HG03460 (cell line): ENCODE results near the gene ZNF487.
"Not testable (repeated sequence)": the region's sequence is repeated elsewhere in the genome, so short reads cannot be mapped to it uniquely, and the experiment has no call there.

ENCODE experiments used
- ATAC-seq: cut with Tn5 transposase; IDR thresholded peaks from one replicate; pipeline ENCODE4 v1.9.1; 2021; ENCODE audit not compliant: unreplicated experiment

Gene ZNF487

DNA sequence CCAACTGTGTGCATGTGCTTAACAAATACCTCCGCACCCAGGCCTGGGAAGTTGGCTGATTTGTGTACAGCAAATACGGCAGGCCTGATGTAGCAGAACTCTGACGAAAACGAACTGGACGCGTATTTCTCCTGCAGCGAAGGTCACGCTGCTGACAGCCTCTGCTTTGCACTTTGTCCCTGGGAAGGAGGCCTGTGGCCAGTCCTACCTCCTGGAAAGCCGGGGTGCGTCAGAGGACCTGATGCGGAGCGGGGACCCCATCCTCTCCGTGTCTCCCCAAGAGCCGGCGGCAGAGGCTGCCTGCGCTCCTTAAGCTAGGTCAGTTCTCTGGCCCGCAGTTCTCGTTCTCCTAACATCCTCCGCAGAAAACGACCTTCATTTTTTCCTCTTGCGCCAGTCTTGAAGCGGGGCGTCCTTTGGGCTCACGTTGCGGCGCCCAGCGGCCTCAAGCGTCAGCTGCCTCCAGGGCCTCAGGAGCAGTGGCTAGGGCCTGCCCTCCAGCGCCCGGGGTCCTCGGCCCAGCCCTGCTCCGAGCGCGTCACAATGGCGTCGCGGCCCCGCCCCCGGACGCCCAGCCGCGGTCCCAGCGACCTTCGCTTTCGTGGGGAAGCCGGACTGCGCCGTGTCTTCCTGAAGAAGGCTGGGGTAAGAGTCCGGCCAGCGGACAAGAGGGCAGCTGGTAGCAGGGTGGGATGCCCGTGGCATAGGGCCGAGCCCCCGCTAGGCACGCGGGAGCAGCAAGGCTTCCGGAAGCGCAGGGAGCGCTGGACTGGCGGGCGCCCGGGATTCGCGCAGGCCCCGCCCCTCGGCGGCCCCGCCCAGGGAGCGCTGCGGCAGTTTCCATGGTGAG, at the start of gene ZNF487:
Gene ZNF487, plus strand, starts transcription at position 821 of the 850 bp plus-strand sequence. CDS start 38,703 bp downstream, outside the sequence.
- peak; percentile 94 for ATAC-seq

GRCh38 chr10:43387678-43388032, 49.3 kb upstream of the ZNF487 start:
- ATAC-seq = no peak

DNA sequence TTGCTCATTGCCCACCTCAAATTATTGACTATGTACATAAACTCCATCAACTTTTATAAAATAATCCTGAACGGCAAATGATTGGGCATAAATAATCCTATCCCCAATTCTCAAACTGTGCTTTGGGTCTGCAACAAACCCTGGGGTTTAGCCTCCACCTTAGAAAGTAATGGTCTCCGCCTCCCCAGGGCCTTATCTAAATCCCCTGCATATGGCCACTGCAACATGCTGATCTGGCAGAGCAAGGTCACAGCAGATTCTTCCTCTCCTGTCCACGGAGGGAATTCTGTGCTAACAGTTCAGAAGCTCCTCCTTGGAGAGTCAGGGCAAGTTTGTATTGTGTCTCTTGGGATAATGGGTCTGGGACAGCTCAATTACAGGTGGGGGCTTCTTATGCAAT, 47.0 kb upstream of the ZNF487 start:
- ATAC-seq = no peak

GRCh38 chr10:43390333-43390732, 46.6 kb upstream of the ZNF487 start:
- no peak for ATAC-seq

DNA sequence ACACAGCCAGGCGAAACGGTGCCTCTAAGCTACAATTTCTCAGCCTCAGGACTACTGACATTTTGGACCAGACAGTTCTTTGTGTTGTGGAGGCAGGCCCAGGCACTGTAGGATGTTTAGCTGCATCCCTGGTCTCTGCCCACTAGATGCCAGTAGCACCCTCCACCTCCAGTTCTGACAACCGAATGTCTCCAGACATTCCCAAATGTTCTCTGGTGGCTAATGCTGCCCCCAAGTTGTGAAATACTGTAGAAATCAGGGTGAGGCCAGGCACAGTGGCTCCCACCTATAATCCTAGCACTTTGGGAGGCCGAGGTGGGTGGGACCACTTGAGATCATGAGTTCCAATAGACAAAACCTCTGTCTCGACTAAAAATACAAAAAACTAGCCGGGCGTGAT, 46.2 kb upstream of the ZNF487 start:
- ATAC-seq = no peak

GRCh38 chr10:43391496-43391895, 45.4 kb upstream of the ZNF487 start:
- no peak for ATAC-seq

DNA sequence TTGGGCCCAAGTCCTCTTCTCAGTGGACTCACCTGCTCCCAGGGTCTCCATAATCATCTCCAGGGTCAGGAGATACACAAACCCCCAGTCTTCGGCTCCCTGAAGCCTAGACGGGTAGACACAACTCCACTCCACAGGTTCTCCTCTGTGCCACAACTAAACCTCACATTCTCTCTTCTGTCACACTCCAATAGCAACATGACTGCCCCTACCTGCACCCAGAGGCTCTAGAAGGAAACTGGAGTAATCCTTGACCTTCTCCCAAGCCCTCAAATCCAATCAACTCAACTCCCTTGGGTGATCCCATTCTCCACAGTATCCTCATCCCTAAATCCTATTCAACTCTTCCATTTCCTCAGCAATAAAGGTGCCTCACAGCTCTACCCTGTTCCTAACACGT, 44.2 kb upstream of the ZNF487 start:
- ATAC-seq = no peak

- ATAC-seq = not testable (repeated sequence)
Observed at GRCh38 chr10:43393186-43393585, 43.7 kb upstream of the ZNF487 start.

GRCh38 chr10:43393606-43394360, 43.1 kb upstream of the ZNF487 start:
- no peak for ATAC-seq

GRCh38 chr10:43394868-43395267, 42.0 kb upstream of the ZNF487 start:
- no peak for ATAC-seq

DNA sequence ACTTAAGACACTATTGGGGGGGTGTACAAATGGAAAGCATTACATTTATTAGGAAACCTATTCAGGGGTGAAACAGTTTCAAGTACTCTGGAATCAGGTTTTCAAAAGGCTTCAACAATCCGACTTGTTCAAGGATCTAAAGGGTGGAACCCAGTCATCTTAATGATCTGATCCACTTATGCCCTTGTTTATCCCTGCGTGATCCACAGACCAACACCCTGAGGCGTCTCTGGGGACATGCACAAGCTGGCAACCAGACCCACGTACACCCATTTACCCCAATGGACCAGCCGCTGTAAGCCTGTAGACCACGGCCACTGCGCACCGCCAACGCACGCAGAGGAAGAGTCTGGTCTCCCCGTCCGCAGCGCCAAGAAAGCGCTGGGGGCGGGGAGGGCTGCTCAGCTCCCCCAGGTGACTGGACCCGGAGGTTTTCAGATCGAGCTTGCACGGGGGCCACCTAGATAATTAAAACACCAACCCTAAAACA, 41.3 kb upstream of the ZNF487 start:
- ATAC-seq = no peak

- peak; percentile 53 for ATAC-seq
Observed at GRCh38 chr10:43396061-43396927, 40.6 kb upstream of the ZNF487 start.

DNA sequence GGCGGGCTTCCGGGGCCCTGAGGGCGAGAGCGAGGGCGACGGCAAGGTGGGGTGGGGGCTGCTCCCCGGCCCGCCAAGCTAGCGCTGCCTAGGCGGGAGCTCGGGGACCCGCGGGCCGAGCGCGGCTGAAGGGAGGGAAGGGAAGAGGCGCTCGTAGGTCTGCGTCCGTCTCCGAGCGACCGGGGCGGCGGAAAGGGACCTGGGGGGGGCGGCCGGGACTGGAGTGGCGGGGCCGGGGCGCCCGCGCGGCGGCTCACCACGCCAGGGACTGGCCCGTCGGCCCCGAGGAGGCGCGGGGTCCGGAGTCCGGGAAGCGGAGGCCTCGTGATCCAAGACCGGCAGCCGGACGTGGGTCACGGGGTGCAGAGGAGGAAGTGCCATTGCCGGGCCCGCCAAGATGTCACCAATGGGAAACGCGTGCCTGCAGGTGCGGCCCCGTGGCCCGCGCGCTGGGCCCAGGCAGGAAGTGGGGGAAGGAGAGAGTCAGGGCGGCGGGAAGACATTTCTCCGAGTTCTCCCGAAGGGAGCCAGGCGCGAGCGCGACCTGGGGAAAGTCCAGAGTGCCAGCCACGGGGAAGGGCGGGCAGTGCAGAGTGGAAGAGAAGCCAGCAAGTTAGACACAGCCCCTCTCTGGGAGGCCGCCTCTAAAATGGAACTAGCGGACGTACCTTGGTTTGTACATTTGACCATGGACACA, 39.8 kb upstream of the ZNF487 start:
- peak; percentile 79 for ATAC-seq

- no peak for ATAC-seq
Observed at GRCh38 chr10:43398939-43399319, 38.0 kb upstream of the ZNF487 start.

DNA sequence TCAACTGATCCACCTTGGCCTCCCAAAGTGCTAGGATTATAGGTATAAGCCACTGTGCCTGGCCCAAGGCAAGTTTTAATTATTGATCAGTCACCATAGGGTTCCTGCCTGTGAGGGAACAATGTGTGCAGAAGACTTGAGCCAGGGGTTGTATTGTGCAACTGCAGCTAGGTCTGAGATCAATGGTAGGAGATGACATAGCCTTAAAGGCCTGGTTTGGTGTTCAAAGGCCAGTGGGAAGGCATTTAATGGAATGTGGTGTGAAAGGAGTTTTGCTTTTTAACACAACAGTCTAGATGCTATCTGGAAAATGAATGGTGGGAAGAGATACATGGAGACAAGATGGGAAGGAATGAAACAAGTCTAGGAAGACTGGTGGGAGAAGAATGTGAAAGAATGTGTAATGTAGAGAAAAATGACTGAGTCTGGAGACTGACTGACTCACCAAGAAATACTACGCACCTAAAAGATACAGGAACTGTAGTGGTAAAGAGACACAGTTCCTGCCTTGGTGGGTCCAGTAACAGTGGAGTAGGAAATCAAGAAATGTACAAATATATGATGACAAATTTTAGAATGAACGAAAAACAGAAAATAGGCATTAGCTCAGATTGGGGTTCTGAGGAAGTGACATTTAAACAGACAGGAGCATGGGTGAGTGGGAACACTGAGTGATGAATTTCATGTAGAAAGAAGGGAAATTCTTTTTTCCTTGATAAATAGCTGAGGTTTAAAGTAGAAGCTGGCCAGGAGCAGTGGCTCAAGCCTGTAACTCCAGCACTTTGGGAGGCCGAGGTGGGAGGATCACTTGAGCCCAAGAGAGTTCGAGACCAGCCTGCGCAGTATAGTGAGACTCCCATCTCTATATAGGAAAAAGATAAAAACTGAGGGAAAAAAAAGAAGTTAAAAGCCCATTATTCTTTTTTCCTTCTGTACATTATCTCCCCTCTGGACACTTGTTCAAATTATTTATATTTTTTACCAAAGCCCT, 37.3 kb upstream of the ZNF487 start:
- no peak for ATAC-seq

DNA sequence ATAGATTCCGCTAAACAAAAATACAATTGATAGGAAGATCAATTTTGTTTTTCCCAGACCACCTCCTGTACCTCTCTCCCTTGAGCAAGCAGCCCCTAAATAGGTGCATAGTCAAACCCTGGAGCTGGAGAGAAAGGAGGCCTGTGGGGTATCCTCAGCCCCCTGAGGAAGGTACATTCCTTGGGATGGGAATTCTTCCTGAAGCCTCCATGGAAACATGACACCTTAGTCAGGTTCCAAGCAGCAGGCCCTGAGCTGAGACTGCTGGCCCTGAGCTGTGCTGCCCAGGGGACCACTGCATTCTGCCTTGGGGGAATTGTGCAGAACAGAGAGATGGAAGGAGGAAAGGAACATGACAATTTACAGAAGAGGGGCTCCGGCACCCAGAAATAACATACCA, 35.3 kb upstream of the ZNF487 start:
- no peak for ATAC-seq

GRCh38 chr10:43402176-43402575, 34.7 kb upstream of the ZNF487 start:
- ATAC-seq = no peak

GRCh38 chr10:43402880-43403452, 33.9 kb upstream of the ZNF487 start:
- ATAC-seq = no peak
